Prostate gland (tissue), 2 donors: ENCODE measurements around the gene FCMR. TPM values are rescaled to one million over a fixed set of nuclear protein-coding genes. Genes with fewer than 3 reads are reported as not detected.
A peak's percentile ranks its signal among the peaks of the same experiment; 100 is the strongest.

Experiments used
- DNase-seq: peaks from one replicate; pipeline ENCODE4 v3.0.0-alpha.2; 2019; ENCODE audit warnings: low spot score
- H3K27ac ChIP-seq, 2 donors: fragments of 200-600 bp; sonication (generic); 2 replicates each; pipeline ENCODE4 v1.5.1; 2017 to 2019
- H3K27me3 ChIP-seq: fragments of 200-600 bp; sonication (generic); replicated peaks from 2 replicates; pipeline ENCODE4 v1.5.1; 2019; ENCODE audit not compliant: insufficient read depth
- H3K36me3 ChIP-seq, 2 donors: fragments of 200-600 bp; sonication (generic); 1 replicate in 1 of 2; 2 replicates in 1 of 2; pipeline versions ENCODE4 v1.5.1 to v1.8.1; 2017 to 2019
- H3K4me1 ChIP-seq: fragments of 200-600 bp; sonication (generic); replicated peaks from 2 replicates; pipeline ENCODE4 v1.5.1; 2019
- H3K4me3 ChIP-seq, 2 donors: fragments of 200-600 bp; sonication (generic); 2 replicates each; pipeline ENCODE4 v1.5.1; 2017 to 2019
- H3K9me3 ChIP-seq: fragments of 200-600 bp; sonication (generic); 2 replicates; pipeline ENCODE4 v1.5.1; 2017
- CTCF ChIP-seq, 4 experiments: fragments of 200-600 bp in 2 of 4; fragments of 450-650 bp in 2 of 4; sonication (generic) in 2 of 4; IDR thresholded peaks; 1 replicate in 3 of 4; 2 replicates in 1 of 4; pipeline ENCODE4 v1.5.1; 2016 to 2019; ENCODE audit warnings: antibody characterized with exemption in 4 of 4, mild to moderate bottlenecking in 2 of 4, moderate library complexity in 2 of 4
- POLR2A ChIP-seq: fragments of 450-650 bp; IDR thresholded peaks from one replicate; pipeline ENCODE4 v1.6.1; 2016; ENCODE audit warnings: antibody characterized with exemption, mild to moderate bottlenecking
- POLR2AphosphoS5 ChIP-seq: sonication (generic); formaldehyde crosslinking; IDR thresholded peaks from one replicate; pipeline ENCODE4 v1.6.1; 2017; ENCODE audit warnings: antibody characterized with exemption
- WGBS: methylation state at CpG from one replicate; pipeline ENCODE4 v1.1.5; 2018; 5-methylcytosine and 5-hydroxymethylcytosine counted together
- intact Hi-C: fragments of 100-400 bp; cut with DNase I; formaldehyde crosslinking; loops from one replicate; pipeline ENCODE4 v1.14.2; 2022
- total RNA-seq, 2 donors: library from RNA; depleted of rRNA; stranded (reverse); fragments of >200 nt; gene quantifications; one replicate each; pipeline ENCODE4 v1.1.0, GENCODE V29; 2016

FCMR gene
- total RNA-seq, 2 donors from 2014 or later, result 1.7 to 2.2 TPM

GRCh38 chr1:206955476-206956451, 34.0 kb upstream of the FCMR start:
- Histone ChIP-seq H3K4me1 (no peaks in the 10 kb centered on the region), H3K9me3 (no peaks in the 10 kb centered on the region), H3K4me3 (no peak overlapping the region), H3K27me3 (no peaks in the 10 kb centered on the region), H3K36me3 (no peaks in the 10 kb centered on the region), H3K27ac (no peak overlapping the region)
- intact Hi-C loops, result no loop called here
- WGBS, result 44% methylated on average over 11 of the region's 11 CpGs
- TF ChIP-seq POLR2AphosphoS5, result no peak
- no peak for TF ChIP-seq CTCF (IDR thresholded peaks at IDR 0.05)
- no peak for TF ChIP-seq POLR2A
- no peak for DNase-seq

GRCh38 chr1:206954459-206955342, 33.0 kb upstream of the FCMR start:
- no peak for TF ChIP-seq POLR2AphosphoS5
- no peak for TF ChIP-seq POLR2A
- no peak for TF ChIP-seq CTCF (IDR thresholded peaks at IDR 0.05)
- Histone ChIP-seq H3K27me3 (no peaks in the 10 kb centered on the region), H3K4me3 (no peak overlapping the region), H3K9me3 (no peaks in the 10 kb centered on the region), H3K27ac (no peak overlapping the region), H3K36me3 (no peaks in the 10 kb centered on the region), H3K4me1 (no peaks in the 10 kb centered on the region)
- DNase-seq, result no peak
- 63% methylated on average over 10 of the region's 10 CpGs for WGBS
- intact Hi-C loops, result no loop called here

- DNase-seq, result peak; percentile 42
Measured at GRCh38 chr1:206953626-206954025, 31.9 kb upstream of the FCMR start.

GRCh38 chr1:206953126-206953525, 31.4 kb upstream of the FCMR start:
- TF ChIP-seq POLR2A, result no peak
- TF ChIP-seq POLR2AphosphoS5, result peak; percentile 27
- H3K4me1 ChIP-seq, result no peaks in the 10 kb centered on the region
- WGBS, result 54% methylated on average over 3 of the region's 3 CpGs

More at GRCh38 chr1:206953626-206954025, 31.9 kb upstream of the FCMR start:
- no peaks in the 10 kb centered on the region for H3K4me1 ChIP-seq
- TF ChIP-seq POLR2A, result no peak
- peak; percentile 4 for TF ChIP-seq POLR2AphosphoS5
- TF ChIP-seq CTCF (IDR thresholded peaks at IDR 0.05), result no peak
- WGBS, result 100% methylated on average over 2 of the region's 2 CpGs
- intact Hi-C loops, result no loop called here
- no peaks in the 10 kb centered on the region for H3K9me3 ChIP-seq
- no peaks in the 10 kb centered on the region for H3K27me3 ChIP-seq
- H3K27ac ChIP-seq, result no peak overlapping the region
- H3K36me3 ChIP-seq, result no peaks in the 10 kb centered on the region
- no peak overlapping the region for H3K4me3 ChIP-seq

GRCh38 chr1:206952171-206952570, 30.4 kb upstream of the FCMR start:
- WGBS, result 57% methylated on average over 4 of the region's 4 CpGs
- DNase-seq, result no peak

More at GRCh38 chr1:206953126-206953525, 31.4 kb upstream of the FCMR start:
- H3K27me3 ChIP-seq, result no peaks in the 10 kb centered on the region
- no peak overlapping the region for H3K27ac ChIP-seq
- no peak overlapping the region for H3K4me3 ChIP-seq
- no peaks in the 10 kb centered on the region for H3K36me3 ChIP-seq
- peak; percentile 24 for DNase-seq
- intact Hi-C loops, result no loop called here
- H3K9me3 ChIP-seq, result no peaks in the 10 kb centered on the region

More at GRCh38 chr1:206952171-206952570, 30.4 kb upstream of the FCMR start:
- Histone ChIP-seq H3K9me3 (no peaks in the 10 kb centered on the region), H3K4me3 (no peak overlapping the region), H3K27ac (no peak overlapping the region), H3K27me3 (no peaks in the 10 kb centered on the region), H3K36me3 (no peaks in the 10 kb centered on the region), H3K4me1 (no peaks in the 10 kb centered on the region)
- intact Hi-C loops, result no loop called here
- TF ChIP-seq POLR2AphosphoS5 (no peak), POLR2A (no peak), CTCF (IDR thresholded peaks at IDR 0.05) (no peak)
